Mesendoderm (in vitro differentiated cells): ENCODE results near the gene ADAMTS16.

ENCODE experiments used
- DNase-seq: peaks from one replicate; pipeline ENCODE4 v3.0.0; 2013
- H2AK5ac ChIP-seq: 2 replicates; pipeline ENCODE4 v1.6.1; 2013; ENCODE audit warnings: low read length, inconsistent platforms
- H2BK120ac ChIP-seq: 2 replicates; pipeline ENCODE4 v1.6.1; 2013; ENCODE audit warnings: low read depth, mild to moderate bottlenecking, low read length, moderate library complexity, mixed read lengths
- H2BK15ac ChIP-seq: replicated peaks from 2 replicates; pipeline ENCODE4 v1.6.1; 2013; ENCODE audit warnings: low read depth, mild to moderate bottlenecking, moderate library complexity
- H2BK5ac ChIP-seq: 2 replicates; pipeline ENCODE4 v1.6.1; 2013; ENCODE audit warnings: low read length, inconsistent platforms
- H3K18ac ChIP-seq: 2 replicates; pipeline ENCODE4 v1.6.1; 2013; ENCODE audit warnings: mild to moderate bottlenecking, low read length, mixed read lengths
- H3K23ac ChIP-seq: one replicate; pipeline ENCODE4 v1.6.1; 2013; ENCODE audit warnings: low read length
- H3K27ac ChIP-seq: 2 replicates; pipeline ENCODE4 v1.5.1; 2013; ENCODE audit warnings: low read depth, mild to moderate bottlenecking, inconsistent platforms, low read length, moderate library complexity
- H3K27me3 ChIP-seq: 2 replicates; pipeline ENCODE4 v1.6.1; 2013; ENCODE audit warnings: low read length, control low read depth, mild to moderate bottlenecking, inconsistent platforms; ENCODE audit not compliant: insufficient read depth, poor library complexity
- H3K36me3 ChIP-seq: 2 replicates; pipeline ENCODE4 v1.6.1; 2013; ENCODE audit warnings: low read length, inconsistent platforms; ENCODE audit not compliant: control insufficient read depth, insufficient read depth
- H3K4ac ChIP-seq: one replicate; pipeline ENCODE4 v1.6.1; 2013; ENCODE audit warnings: low read depth, mild to moderate bottlenecking, low read length, moderate library complexity
- H3K4me1 ChIP-seq: 2 replicates; pipeline ENCODE4 v1.6.1; 2013; ENCODE audit warnings: low read depth, low read length, inconsistent platforms; ENCODE audit not compliant: control insufficient read depth
- H3K4me2 ChIP-seq: 2 replicates; pipeline ENCODE4 v1.6.1; 2013; ENCODE audit warnings: low read length
- H3K4me3 ChIP-seq: 2 replicates; pipeline ENCODE4 v1.5.1; 2013; ENCODE audit warnings: mild to moderate bottlenecking, low read length
- H3K56ac ChIP-seq: one replicate; pipeline ENCODE4 v1.6.1; 2013; ENCODE audit warnings: low read length
- H3K79me1 ChIP-seq: 2 replicates; pipeline ENCODE4 v1.6.1; 2013; ENCODE audit warnings: low read length, inconsistent platforms
- H3K79me2 ChIP-seq: 2 replicates; pipeline ENCODE4 v1.6.1; 2013; ENCODE audit warnings: mild to moderate bottlenecking, low read length; ENCODE audit not compliant: control insufficient read depth, insufficient read depth
- H3K9ac ChIP-seq: 2 replicates; pipeline ENCODE4 v1.6.1; 2013; ENCODE audit warnings: low read length, inconsistent platforms
- H4K5ac ChIP-seq: one replicate; pipeline ENCODE4 v1.6.1; 2013; ENCODE audit warnings: low read length
- H4K8ac ChIP-seq: one replicate; pipeline ENCODE4 v1.6.1; 2013; ENCODE audit warnings: low read depth, mild to moderate bottlenecking, control low read depth, low read length, moderate library complexity
- WGBS: extraction: QIAGEN DNeasy Blood & Tissue Kit; methylation state at CpG from one replicate; pipeline ENCODE4 v1.1.7; 2013; ENCODE audit warnings: low lambda C conversion rate, missing lambda C conversion rate; ENCODE audit not compliant: insufficient coverage; ENCODE audit errors: extremely low coverage; 5-methylcytosine and 5-hydroxymethylcytosine counted together

ADAMTS16 gene

GRCh38 chr5:5291357-5291756, 151.2 kb downstream of the ADAMTS16 start:
- Histone ChIP-seq H3K79me2 (no peaks in the 10 kb centered on the region), H2BK5ac (no peak overlapping the region), H3K56ac (no peak overlapping the region), H4K5ac (no peak overlapping the region), H3K9ac (no peak overlapping the region), H3K36me3 (no peaks in the 10 kb centered on the region), H3K79me1 (no peaks in the 10 kb centered on the region), H3K23ac (no peak overlapping the region), H4K8ac (no peak overlapping the region), H3K4me1 (no peaks in the 10 kb centered on the region), H3K27me3 (no peaks in the 10 kb centered on the region), H2BK15ac (no peak overlapping the region), H3K4me3 (no peak overlapping the region), H3K27ac (no peak overlapping the region), H2BK120ac (no peak overlapping the region), H3K18ac (peak overlapping the region; percentile 25), H3K4me2 (no peak overlapping the region), H3K4ac (peak overlapping the region; percentile 72), H2AK5ac (no peak overlapping the region)
- no CpG with 5 or more reads among the region's 7 CpGs for WGBS
- peak; percentile 68 for DNase-seq

DNA sequence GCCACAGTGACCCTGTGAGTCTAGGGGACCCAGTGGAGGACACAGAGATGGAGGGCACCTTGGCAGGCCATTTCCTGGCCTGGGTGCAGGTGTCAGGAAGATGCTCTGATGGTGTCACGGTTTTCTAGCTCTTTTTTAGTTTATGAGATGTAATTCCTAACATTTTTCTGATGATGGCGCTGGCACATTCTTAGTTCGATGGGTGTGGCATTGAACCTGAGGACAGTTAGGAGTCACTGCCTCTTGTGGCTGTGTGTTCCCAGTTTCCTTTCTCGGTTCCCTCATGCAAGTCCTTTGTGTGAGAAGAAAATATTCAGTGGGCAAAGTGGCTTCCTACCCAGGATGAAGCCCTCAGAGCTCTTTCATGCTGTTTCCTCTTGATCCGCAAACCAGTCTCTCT, 152.9 kb downstream of the ADAMTS16 start:
- Histone ChIP-seq H3K4ac (no peak overlapping the region), H2AK5ac (no peak overlapping the region), H2BK120ac (no peak overlapping the region), H3K4me3 (no peak overlapping the region), H3K27me3 (no peaks in the 10 kb centered on the region), H3K79me2 (no peaks in the 10 kb centered on the region), H3K9ac (no peak overlapping the region), H3K27ac (no peak overlapping the region), H4K8ac (no peak overlapping the region), H3K4me1 (no peaks in the 10 kb centered on the region), H3K36me3 (no peaks in the 10 kb centered on the region), H3K79me1 (no peaks in the 10 kb centered on the region), H2BK15ac (no peak overlapping the region), H3K56ac (no peak overlapping the region), H2BK5ac (no peak overlapping the region), H3K18ac (no peak overlapping the region), H3K23ac (no peak overlapping the region), H3K4me2 (no peak overlapping the region), H4K5ac (no peak overlapping the region)
- peak; percentile 77 for DNase-seq
- no CpG with 5 or more reads among the region's 5 CpGs for WGBS

- no peak overlapping the region for H4K5ac ChIP-seq
- H4K8ac ChIP-seq, result no peak overlapping the region
- H3K56ac ChIP-seq, result no peak overlapping the region
- no peak overlapping the region for H2AK5ac ChIP-seq
- no peaks in the 10 kb centered on the region for H3K36me3 ChIP-seq
- no peak overlapping the region for H3K4me3 ChIP-seq
- no peak overlapping the region for H3K4me2 ChIP-seq
- no CpG with 5 or more reads among the region's 1 CpG for WGBS
- H2BK120ac ChIP-seq, result no peak overlapping the region
- H3K79me1 ChIP-seq, result no peaks in the 10 kb centered on the region
- no peaks in the 10 kb centered on the region for H3K79me2 ChIP-seq
- H2BK15ac ChIP-seq, result no peak overlapping the region
- DNase-seq, result no peak
- no peak overlapping the region for H3K27ac ChIP-seq
- H3K4ac ChIP-seq, result no peak overlapping the region
- H3K9ac ChIP-seq, result no peak overlapping the region
- no peak overlapping the region for H2BK5ac ChIP-seq
- H3K27me3 ChIP-seq, result no peaks in the 10 kb centered on the region
- no peak overlapping the region for H3K18ac ChIP-seq
- H3K4me1 ChIP-seq, result no peaks in the 10 kb centered on the region
- H3K23ac ChIP-seq, result no peak overlapping the region
Measured at GRCh38 chr5:5294429-5294828, 154.3 kb downstream of the ADAMTS16 start.

DNA sequence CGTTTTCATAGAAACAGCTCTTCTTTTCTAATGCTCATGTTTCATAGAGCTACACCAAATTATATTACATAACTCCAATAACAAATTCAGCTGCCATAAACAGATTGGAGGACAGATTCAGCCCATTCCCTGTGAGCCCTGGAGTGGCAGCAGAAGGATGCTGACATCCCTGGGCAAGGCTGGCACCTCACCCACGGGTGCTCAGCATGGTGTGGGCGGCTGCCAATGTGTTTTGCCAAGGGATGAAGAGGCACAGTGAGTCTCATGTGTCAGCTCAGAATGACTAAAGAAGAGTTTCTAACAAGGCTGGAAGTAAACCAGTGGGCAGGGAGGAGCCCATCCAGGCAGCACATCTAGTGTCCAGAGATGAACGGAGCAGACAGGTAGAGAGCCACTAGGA, 155.2 kb downstream of the ADAMTS16 start:
- Histone ChIP-seq H3K56ac (no peak overlapping the region), H2BK5ac (no peak overlapping the region), H3K18ac (no peak overlapping the region), H3K4me2 (no peak overlapping the region), H3K36me3 (no peaks in the 10 kb centered on the region), H4K5ac (no peak overlapping the region), H4K8ac (no peak overlapping the region), H3K27ac (no peak overlapping the region), H3K79me1 (no peaks in the 10 kb centered on the region), H3K4me3 (no peak overlapping the region), H3K23ac (no peak overlapping the region), H3K4me1 (no peaks in the 10 kb centered on the region), H2BK15ac (no peak overlapping the region), H3K27me3 (no peaks in the 10 kb centered on the region), H2BK120ac (no peak overlapping the region), H3K79me2 (no peaks in the 10 kb centered on the region), H3K9ac (no peak overlapping the region), H2AK5ac (no peak overlapping the region), H3K4ac (no peak overlapping the region)
- no peak for DNase-seq
- no CpG with 5 or more reads among the region's 4 CpGs for WGBS

DNA sequence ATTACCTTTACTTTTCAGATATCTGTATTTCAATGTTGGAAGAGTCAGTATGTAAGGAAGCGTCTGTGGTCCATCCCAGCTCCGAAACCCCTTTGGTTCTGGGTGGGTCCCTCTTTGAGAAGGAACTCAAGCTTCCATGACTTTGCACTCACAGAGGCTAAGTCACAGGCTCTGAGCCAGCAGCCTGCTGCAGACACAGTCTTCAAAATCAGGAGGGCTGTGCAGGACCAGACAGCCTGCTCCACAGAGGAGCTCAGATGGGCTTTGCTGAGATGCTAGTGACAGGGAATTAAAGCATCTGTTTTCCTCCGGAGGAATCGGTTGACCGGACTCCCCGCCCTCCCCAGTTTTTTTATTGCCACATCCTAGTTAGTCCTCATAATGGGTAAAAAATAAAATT, 155.9 kb downstream of the ADAMTS16 start:
- no peaks in the 10 kb centered on the region for H3K27me3 ChIP-seq
- no peak overlapping the region for H4K8ac ChIP-seq
- no peak overlapping the region for H4K5ac ChIP-seq
- no peak overlapping the region for H3K4me2 ChIP-seq
- H3K4me1 ChIP-seq, result no peaks in the 10 kb centered on the region
- H2BK5ac ChIP-seq, result no peak overlapping the region
- no peak overlapping the region for H2BK120ac ChIP-seq
- no peaks in the 10 kb centered on the region for H3K36me3 ChIP-seq
- H3K79me2 ChIP-seq, result no peaks in the 10 kb centered on the region
- H3K9ac ChIP-seq, result no peak overlapping the region
- H3K4me3 ChIP-seq, result no peak overlapping the region
- no peak overlapping the region for H3K18ac ChIP-seq
- no peak overlapping the region for H2BK15ac ChIP-seq
- H3K56ac ChIP-seq, result no peak overlapping the region
- H3K4ac ChIP-seq, result no peak overlapping the region
- no peak overlapping the region for H3K27ac ChIP-seq
- no CpG with 5 or more reads among the region's 6 CpGs for WGBS
- H3K23ac ChIP-seq, result no peak overlapping the region
- H3K79me1 ChIP-seq, result no peaks in the 10 kb centered on the region
- H2AK5ac ChIP-seq, result no peak overlapping the region
- DNase-seq, result no peak

DNA sequence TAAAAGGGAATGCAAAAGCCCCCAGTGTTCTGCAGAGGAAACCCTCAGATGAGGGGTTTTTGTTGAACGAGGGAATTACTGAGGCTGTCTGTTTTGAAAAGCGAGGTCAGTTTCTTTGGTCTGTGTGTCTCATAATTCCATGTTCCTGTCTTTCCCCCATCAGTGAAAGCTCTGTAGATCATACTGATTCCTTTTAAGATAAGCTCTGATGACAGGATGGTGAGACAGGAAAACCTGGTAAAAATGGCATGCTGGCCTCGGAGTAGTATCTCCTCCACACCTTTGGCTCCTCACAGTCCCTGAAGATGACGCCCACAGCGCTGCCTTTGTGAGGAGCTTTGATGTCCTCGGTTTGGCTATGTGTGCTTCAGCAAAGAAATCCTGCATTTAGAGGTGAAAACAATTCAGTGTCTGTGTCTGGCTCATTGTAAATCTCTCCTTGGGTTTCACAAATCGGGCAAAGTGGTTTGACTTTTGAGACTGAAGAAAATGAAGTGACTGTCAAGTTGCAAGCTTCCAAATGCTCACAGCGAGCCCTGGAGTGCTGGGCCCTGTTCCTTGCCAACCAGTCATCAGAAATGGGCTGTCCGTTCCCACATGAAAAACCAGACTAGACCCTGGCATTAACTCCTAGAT, 157.4 kb downstream of the ADAMTS16 start:
- no peak overlapping the region for H4K8ac ChIP-seq
- no peak overlapping the region for H3K9ac ChIP-seq
- H3K4me3 ChIP-seq, result no peak overlapping the region
- H3K18ac ChIP-seq, result no peak overlapping the region
- no peak overlapping the region for H3K23ac ChIP-seq
- H4K5ac ChIP-seq, result no peak overlapping the region
- no peaks in the 10 kb centered on the region for H3K79me1 ChIP-seq
- H3K36me3 ChIP-seq, result no peaks in the 10 kb centered on the region
- H3K27ac ChIP-seq, result no peak overlapping the region
- no CpG with 5 or more reads among the region's 9 CpGs for WGBS
- H2BK15ac ChIP-seq, result no peak overlapping the region
- no peak overlapping the region for H2BK5ac ChIP-seq
- no peaks in the 10 kb centered on the region for H3K27me3 ChIP-seq
- no peak overlapping the region for H3K56ac ChIP-seq
- no peaks in the 10 kb centered on the region for H3K4me1 ChIP-seq
- no peaks in the 10 kb centered on the region for H3K79me2 ChIP-seq
- no peak overlapping the region for H2BK120ac ChIP-seq
- DNase-seq, result no peak
- no peak overlapping the region for H3K4me2 ChIP-seq
- no peak overlapping the region for H2AK5ac ChIP-seq
- H3K4ac ChIP-seq, result no peak overlapping the region
